AG04449 (cell line): ENCODE data around the gene DCXR.

Source experiments
- CTCF ChIA-PET: fragments of 350-600 bp; formaldehyde crosslinking; extraction: SDS; loops from one replicate; lab custom pipeline; 2021; ENCODE audit warnings: antibody characterized with exemption; lab: Yijun Ruan, JAX
- POLR2A ChIA-PET: fragments of 400-600, 350-600 bp; formaldehyde crosslinking; extraction: SDS; loops from one replicate; lab custom pipeline; 2020; ENCODE audit warnings: antibody characterized with exemption, inconsistent platforms; lab: Yijun Ruan, JAX
- DNase-seq: peaks from one replicate; pipeline ENCODE4 v3.0.0-alpha.2; 2010; ENCODE audit warnings: low read depth, low spot score
- H3K4me3 ChIP-seq: 2 replicates; pipeline ENCODE4 v1.5.1; 2011; ENCODE audit warnings: low read depth, mild to moderate bottlenecking, control low read depth, low read length
- CTCF ChIP-seq: IDR thresholded peaks from one replicate; pipeline ENCODE4 v1.5.1; 2011; ENCODE audit warnings: mild to moderate bottlenecking, moderate library complexity, low read length, control low read depth, inconsistent platforms; ENCODE audit not compliant: insufficient read depth; ENCODE audit errors: missing control alignments

DCXR gene

DNA sequence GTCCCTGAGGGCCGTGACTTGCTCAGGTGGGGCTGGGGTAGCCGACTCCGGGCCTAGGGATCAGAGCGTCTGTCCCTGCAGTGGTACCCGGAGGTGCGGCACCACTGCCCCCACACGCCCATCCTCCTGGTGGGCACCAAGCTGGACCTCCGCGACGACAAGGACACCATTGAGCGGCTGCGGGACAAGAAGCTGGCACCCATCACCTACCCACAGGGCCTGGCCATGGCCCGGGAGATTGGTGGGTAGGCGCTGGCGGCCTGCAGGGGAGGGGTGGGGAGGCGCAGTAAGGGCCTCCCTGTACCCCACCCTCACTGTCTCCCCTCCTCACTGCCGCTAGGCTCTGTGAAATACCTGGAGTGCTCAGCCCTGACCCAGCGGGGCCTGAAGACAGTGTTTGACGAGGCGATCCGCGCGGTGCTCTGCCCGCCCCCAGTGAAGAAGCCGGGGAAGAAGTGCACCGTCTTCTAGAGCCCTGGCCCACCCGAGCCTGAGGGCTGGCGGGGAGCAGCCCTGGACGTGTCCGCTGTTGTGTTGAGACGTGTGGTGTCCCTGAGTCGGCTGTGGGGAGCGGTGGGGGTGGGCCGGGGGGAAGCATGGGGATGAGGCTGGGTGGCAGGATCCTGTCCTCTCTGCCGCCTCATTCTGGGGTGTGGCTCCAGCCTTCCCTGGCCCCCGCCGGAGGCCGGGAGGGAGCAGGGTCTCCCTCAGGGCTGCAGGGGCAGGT is 4.0 kb downstream of the DCXR start:
- TF ChIP-seq CTCF = no peak
- POLR2A ChIA-PET = no interaction called here
- DNase-seq = no peak
- no peak overlapping the region for H3K4me3 ChIP-seq
- CTCF ChIA-PET = interaction anchor here (1.0 to 1.8 kb wide), 5 partner anchors 14 to 120 kb away, joined by 3 to 5 read pairs (median 3); no protein-coding TSS in a partner anchor

GRCh38 chr17:82031885-82032627 is 5.4 kb downstream of the DCXR start:
- POLR2A ChIA-PET = no interaction called here
- peak overlapping the region; percentile 61 for H3K4me3 ChIP-seq
- CTCF ChIA-PET = interaction anchor here (0.6 to 4.2 kb wide), 7 partner anchors 9 to 206 kb away, joined by 3 to 94 read pairs (median 5); partner anchors contain the start of genes CENPX, LRRC45 and NOTUM
- TF ChIP-seq CTCF = no peak
- no peak for DNase-seq

GRCh38 chr17:82031303-82031884 is 6.1 kb downstream of the DCXR start, which contains the start of gene RAC3:
Gene RAC3 (plus strand): TSS chr17:82031678. CDS start chr17:82031762, 84 bp downstream.
- DNase-seq = no peak
- H3K4me3 ChIP-seq = peak within 1 kb of the TSS; percentile 61
- ChIA-PET POLR2A (interaction anchor here (0.6 to 1.8 kb wide), 2 partner anchors 8 to 211 kb away, joined by 3 to 6 read pairs; partner anchors contain the start of genes CENPX and LRRC45), CTCF (interaction anchor here (0.9 to 4.2 kb wide), 14 partner anchors 8 to 748 kb away, joined by 3 to 94 read pairs (median 6); partner anchors contain the start of genes CENPX, LRRC45 and NOTUM)
- no peak for TF ChIP-seq CTCF

DNA sequence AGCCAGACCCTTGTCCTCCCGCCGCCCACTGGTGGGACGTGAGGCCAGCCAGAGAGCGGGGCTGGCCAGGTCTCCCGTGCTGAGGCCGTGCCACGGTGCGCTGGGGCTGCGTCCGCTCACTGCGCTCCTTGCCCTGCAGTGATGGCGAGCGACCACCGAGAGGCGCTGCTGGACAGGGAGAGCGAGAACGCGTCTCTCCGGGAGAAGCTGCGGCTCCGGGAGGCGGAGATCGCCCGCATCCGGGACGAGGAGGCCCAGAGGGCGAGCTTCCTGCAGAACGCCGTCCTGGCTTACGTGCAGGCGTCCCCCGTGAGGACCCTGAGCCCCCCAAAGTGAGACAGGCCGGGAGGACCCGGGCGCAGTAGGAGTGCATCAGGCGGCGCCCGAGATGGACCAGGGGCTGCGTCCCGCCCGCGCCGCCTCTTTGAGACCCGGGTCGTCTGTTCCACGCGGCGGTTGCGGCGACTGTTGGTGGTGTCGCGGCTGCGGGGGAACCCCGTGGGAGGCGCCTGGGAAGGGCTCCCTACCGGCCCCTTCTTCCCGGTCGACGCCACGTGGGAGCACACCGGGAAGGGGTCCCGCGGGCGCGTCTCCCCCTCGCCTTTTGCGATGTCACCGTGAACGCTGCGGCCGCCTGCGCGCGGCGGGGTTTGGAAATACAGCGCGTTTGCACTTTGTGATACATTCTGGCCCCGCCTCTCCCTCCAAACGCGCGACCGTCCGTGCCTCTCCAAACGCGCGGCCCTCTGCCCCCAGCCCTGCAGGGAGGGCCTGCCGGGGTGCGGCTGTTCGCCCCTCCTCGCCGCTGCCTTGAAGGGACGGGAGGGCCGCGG is 6.8 kb downstream of the DCXR start:
- peak overlapping the region; percentile 55 for H3K4me3 ChIP-seq
- TF ChIP-seq CTCF = peak; percentile 96
- ChIA-PET CTCF (interaction anchor here (0.6 to 4.2 kb wide), 53 partner anchors 8 to 748 kb away, joined by 3 to 94 read pairs (median 4); partner anchors contain the start of genes GPS1, MAFG, NOTUM and SIRT7), POLR2A (interaction anchor here (0.6 to 1.8 kb wide), 6 partner anchors 8 to 212 kb away, joined by 3 to 6 read pairs (median 4); partner anchors contain the start of genes CENPX, FASN, LRRC45 and SLC16A3)
- no peak for DNase-seq

GRCh38 chr17:82029990-82030469 is 7.5 kb downstream of the DCXR start:
- ChIA-PET POLR2A (interaction anchor here (0.6 to 1.8 kb wide), 5 partner anchors 20 to 212 kb away, joined by 3 to 6 read pairs (median 4); partner anchors contain the start of genes FASN and SLC16A3), CTCF (interaction anchor here (0.7 to 4.2 kb wide), 47 partner anchors 9 to 385 kb away, joined by 3 to 94 read pairs (median 4); partner anchors contain the start of genes MAFG, NOTUM, SIRT7 and SLC16A3)

More at GRCh38 chr17:82029990-82030469, 7.5 kb downstream of the DCXR start:
- TF ChIP-seq CTCF = no peak
- peak overlapping the region; percentile 15; the same call in 1 of the 2 replicates for H3K4me3 ChIP-seq
- no peak for DNase-seq
